T-helper 1 cell treated with Interleukin-12 subunit alpha and Interleukin-12 subunit beta and Interleukin-4 antibody, amounts not matched to agents 30 μg/mL and 1 μg/mL, for 36 hours (primary cell): ENCODE results near the gene NKAPL.

Source experiments
- H3K27ac Mint-ChIP-seq: one replicate; pipeline ENCODE4 v1.8.0; 2021; ENCODE audit warnings: mild to moderate bottlenecking, mixed read lengths
- H3K27me3 Mint-ChIP-seq: one replicate; pipeline ENCODE4 v1.8.0; 2021; ENCODE audit warnings: low read depth, mixed read lengths
- H3K36me3 Mint-ChIP-seq: one replicate; pipeline ENCODE4 v1.8.0; 2021; ENCODE audit warnings: low read depth, mixed read lengths
- H3K4me1 Mint-ChIP-seq: one replicate; pipeline ENCODE4 v1.8.0; 2021; ENCODE audit warnings: low read depth, mixed read lengths
- H3K4me3 Mint-ChIP-seq: one replicate; pipeline ENCODE4 v1.8.0; 2021; ENCODE audit warnings: mild to moderate bottlenecking, moderate library complexity, mixed read lengths
- H3K9me3 Mint-ChIP-seq: one replicate; pipeline ENCODE4 v1.8.0; 2021; ENCODE audit warnings: mixed read lengths

Gene NKAPL

GRCh38 chr6:28264834-28265401 is 5.8 kb downstream of the NKAPL start:
- no peak overlapping the region for H3K4me3 Mint-ChIP-seq
- peaks cover 3% of the 10 kb centered on the region for H3K9me3 Mint-ChIP-seq
- peaks cover 15% of the 10 kb centered on the region for H3K27me3 Mint-ChIP-seq
- no peak overlapping the region for H3K27ac Mint-ChIP-seq
- H3K4me1 Mint-ChIP-seq, result peaks cover 8% of the 10 kb centered on the region
- no peaks in the 10 kb centered on the region for H3K36me3 Mint-ChIP-seq

GRCh38 chr6:28266563-28266961 is 7.5 kb downstream of the NKAPL start:
- peaks cover 13% of the 10 kb centered on the region for H3K4me1 Mint-ChIP-seq

GRCh38 chr6:28266962-28267694 is 8.0 kb downstream of the NKAPL start, which contains the start of gene ZSCAN26:
Gene ZSCAN26 (plus strand): TSS chr6:28267143. CDS start chr6:28271920, 4,777 bp downstream.
- H3K27ac Mint-ChIP-seq, result no peak within 1 kb of the TSS
- no peak within 1 kb of the TSS for H3K4me3 Mint-ChIP-seq
- H3K27me3 Mint-ChIP-seq, result peaks cover 11% of the 10 kb centered on the region
- peaks cover 13% of the 10 kb centered on the region for H3K4me1 Mint-ChIP-seq
- H3K9me3 Mint-ChIP-seq, result no peaks in the 10 kb centered on the region
- peaks cover 2% of the 10 kb centered on the region for H3K36me3 Mint-ChIP-seq

More at GRCh38 chr6:28266563-28266961, 7.5 kb downstream of the NKAPL start:
- no peaks in the 10 kb centered on the region for H3K9me3 Mint-ChIP-seq
- no peak overlapping the region for H3K4me3 Mint-ChIP-seq
- H3K27me3 Mint-ChIP-seq, result peaks cover 11% of the 10 kb centered on the region
- H3K36me3 Mint-ChIP-seq, result peaks cover 2% of the 10 kb centered on the region
- no peak overlapping the region for H3K27ac Mint-ChIP-seq

GRCh38 chr6:28267695-28268059 is 8.6 kb downstream of the NKAPL start:
- H3K4me3 Mint-ChIP-seq, result no peak overlapping the region
- H3K27me3 Mint-ChIP-seq, result peaks cover 11% of the 10 kb centered on the region
- no peaks in the 10 kb centered on the region for H3K9me3 Mint-ChIP-seq
- peaks cover 6% of the 10 kb centered on the region for H3K36me3 Mint-ChIP-seq
- no peak overlapping the region for H3K27ac Mint-ChIP-seq
- H3K4me1 Mint-ChIP-seq, result peaks cover 13% of the 10 kb centered on the region

- Mint-ChIP-seq H3K27ac (no peak overlapping the region), H3K36me3 (peaks cover 15% of the 10 kb centered on the region), H3K27me3 (no peaks in the 10 kb centered on the region), H3K9me3 (no peaks in the 10 kb centered on the region), H3K4me1 (peaks cover 13% of the 10 kb centered on the region), H3K4me3 (no peak overlapping the region)
These were observed 10.4 kb downstream of the NKAPL start for GRCh38 chr6:28269492-28269891.

GRCh38 chr6:28274888-28275287 is 15.8 kb downstream of the NKAPL start:
- H3K4me1 Mint-ChIP-seq, result peaks cover 10% of the 10 kb centered on the region
- H3K27ac Mint-ChIP-seq, result no peak overlapping the region
- no peak overlapping the region for H3K4me3 Mint-ChIP-seq
- H3K36me3 Mint-ChIP-seq, result peaks cover 32% of the 10 kb centered on the region
- H3K9me3 Mint-ChIP-seq, result no peaks in the 10 kb centered on the region
- peaks cover under 1% of the 10 kb centered on the region for H3K27me3 Mint-ChIP-seq

GRCh38 chr6:28277746-28278145 is 18.6 kb downstream of the NKAPL start:
- peaks cover 4% of the 10 kb centered on the region for H3K27me3 Mint-ChIP-seq
- no peaks in the 10 kb centered on the region for H3K9me3 Mint-ChIP-seq
- H3K4me1 Mint-ChIP-seq, result peaks cover 14% of the 10 kb centered on the region
- no peak overlapping the region for H3K27ac Mint-ChIP-seq
- peaks cover 28% of the 10 kb centered on the region for H3K36me3 Mint-ChIP-seq
- no peak overlapping the region for H3K4me3 Mint-ChIP-seq

- H3K9me3 Mint-ChIP-seq, result no peaks in the 10 kb centered on the region
- no peak overlapping the region for H3K27ac Mint-ChIP-seq
- H3K27me3 Mint-ChIP-seq, result peaks cover 4% of the 10 kb centered on the region
- H3K36me3 Mint-ChIP-seq, result peaks cover 12% of the 10 kb centered on the region
- peak overlapping the region; percentile 83 for H3K4me3 Mint-ChIP-seq
- H3K4me1 Mint-ChIP-seq, result peaks cover 9% of the 10 kb centered on the region
These were observed 21.6 kb downstream of the NKAPL start for GRCh38 chr6:28280595-28281287.

- peaks cover 4% of the 10 kb centered on the region for H3K27me3 Mint-ChIP-seq
- no peaks in the 10 kb centered on the region for H3K9me3 Mint-ChIP-seq
- peaks cover 9% of the 10 kb centered on the region for H3K4me1 Mint-ChIP-seq
- H3K36me3 Mint-ChIP-seq, result peaks cover 8% of the 10 kb centered on the region
- H3K27ac Mint-ChIP-seq, result no peak within 1 kb of the TSS
- H3K4me3 Mint-ChIP-seq, result peak within 1 kb of the TSS; percentile 83
These were observed 22.4 kb downstream of the NKAPL start, which contains the start of gene PGBD1 for GRCh38 chr6:28281288-28282064. Gene PGBD1 (plus strand): TSS chr6:28281572. CDS start chr6:28283814, 2,242 bp downstream.

- H3K27me3 Mint-ChIP-seq, result peaks cover 4% of the 10 kb centered on the region
- H3K4me3 Mint-ChIP-seq, result no peak overlapping the region
- no peaks in the 10 kb centered on the region for H3K9me3 Mint-ChIP-seq
- H3K27ac Mint-ChIP-seq, result no peak overlapping the region
- H3K36me3 Mint-ChIP-seq, result peaks cover 7% of the 10 kb centered on the region
- H3K4me1 Mint-ChIP-seq, result peaks cover 9% of the 10 kb centered on the region
These were observed 23.8 kb downstream of the NKAPL start for GRCh38 chr6:28282926-28283325.

- H3K36me3 Mint-ChIP-seq, result peaks cover 4% of the 10 kb centered on the region
- no peaks in the 10 kb centered on the region for H3K9me3 Mint-ChIP-seq
- H3K27me3 Mint-ChIP-seq, result no peaks in the 10 kb centered on the region
- no peak overlapping the region for H3K27ac Mint-ChIP-seq
- no peak overlapping the region for H3K4me3 Mint-ChIP-seq
- no peaks in the 10 kb centered on the region for H3K4me1 Mint-ChIP-seq
These were observed 32.5 kb downstream of the NKAPL start for GRCh38 chr6:28291573-28291972.

- H3K4me3 Mint-ChIP-seq, result no peak overlapping the region
- H3K27ac Mint-ChIP-seq, result no peak overlapping the region
- H3K4me1 Mint-ChIP-seq, result no peaks in the 10 kb centered on the region
These were observed 36.2 kb downstream of the NKAPL start for GRCh38 chr6:28295326-28295725.

GRCh38 chr6:28296520-28297060 is 37.5 kb downstream of the NKAPL start:
- no peak overlapping the region for H3K27ac Mint-ChIP-seq
- H3K4me1 Mint-ChIP-seq, result no peaks in the 10 kb centered on the region
- H3K27me3 Mint-ChIP-seq, result no peaks in the 10 kb centered on the region
- peaks cover 2% of the 10 kb centered on the region for H3K36me3 Mint-ChIP-seq
- H3K4me3 Mint-ChIP-seq, result no peak overlapping the region
- H3K9me3 Mint-ChIP-seq, result no peaks in the 10 kb centered on the region

More at GRCh38 chr6:28295326-28295725, 36.2 kb downstream of the NKAPL start:
- Mint-ChIP-seq H3K27me3 (no peaks in the 10 kb centered on the region), H3K36me3 (no peaks in the 10 kb centered on the region), H3K9me3 (no peaks in the 10 kb centered on the region)

GRCh38 chr6:28303570-28303969 is 44.5 kb downstream of the NKAPL start:
- Mint-ChIP-seq H3K9me3 (peaks cover 10% of the 10 kb centered on the region), H3K27ac (no peak overlapping the region), H3K36me3 (peaks cover 6% of the 10 kb centered on the region), H3K27me3 (peaks cover 5% of the 10 kb centered on the region), H3K4me1 (peaks cover 3% of the 10 kb centered on the region), H3K4me3 (no peak overlapping the region)
